ENCODE data around the gene OTP.
"Not testable (repeated sequence)": the region's sequence is repeated elsewhere in the genome, so short reads cannot be mapped to it uniquely, and the experiment has no call there.

OTP gene

DNA sequence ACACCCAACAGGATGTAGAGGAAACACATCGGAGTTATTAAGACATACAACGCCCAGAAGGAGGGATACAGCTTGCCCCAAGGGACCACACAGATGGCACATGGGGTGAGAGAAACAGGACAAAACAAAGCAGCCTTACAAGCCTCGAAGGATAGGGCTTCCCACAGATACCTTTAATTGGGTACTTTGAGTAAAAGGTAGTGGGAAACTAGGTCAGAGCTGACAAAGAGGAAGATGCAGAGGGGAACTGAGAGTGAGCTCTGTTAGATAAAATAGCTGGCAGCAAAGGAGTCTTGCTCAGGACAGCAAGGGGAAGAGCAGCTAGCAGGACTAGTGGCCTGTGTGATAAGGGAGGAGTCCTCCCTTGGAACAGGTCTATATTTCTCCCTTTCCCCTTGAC lies 48.2 kb downstream of the OTP start:
- TF ChIP-seq, protein P1, sequence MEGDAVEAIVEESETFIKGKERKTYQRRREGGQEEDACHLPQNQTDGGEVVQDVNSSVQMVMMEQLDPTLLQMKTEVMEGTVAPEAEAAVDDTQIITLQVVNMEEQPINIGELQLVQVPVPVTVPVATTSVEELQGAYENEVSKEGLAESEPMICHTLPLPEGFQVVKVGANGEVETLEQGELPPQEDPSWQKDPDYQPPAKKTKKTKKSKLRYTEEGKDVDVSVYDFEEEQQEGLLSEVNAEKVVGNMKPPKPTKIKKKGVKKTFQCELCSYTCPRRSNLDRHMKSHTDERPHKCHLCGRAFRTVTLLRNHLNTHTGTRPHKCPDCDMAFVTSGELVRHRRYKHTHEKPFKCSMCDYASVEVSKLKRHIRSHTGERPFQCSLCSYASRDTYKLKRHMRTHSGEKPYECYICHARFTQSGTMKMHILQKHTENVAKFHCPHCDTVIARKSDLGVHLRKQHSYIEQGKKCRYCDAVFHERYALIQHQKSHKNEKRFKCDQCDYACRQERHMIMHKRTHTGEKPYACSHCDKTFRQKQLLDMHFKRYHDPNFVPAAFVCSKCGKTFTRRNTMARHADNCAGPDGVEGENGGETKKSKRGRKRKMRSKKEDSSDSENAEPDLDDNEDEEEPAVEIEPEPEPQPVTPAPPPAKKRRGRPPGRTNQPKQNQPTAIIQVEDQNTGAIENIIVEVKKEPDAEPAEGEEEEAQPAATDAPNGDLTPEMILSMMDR (IDR thresholded peaks at IDR 0.05; ENCODE audit: low read depth, low read length), result no peak
- no peak overlapping the region for H3K4me3 ChIP-seq (ENCODE audit: low read depth, low read length)

DNA sequence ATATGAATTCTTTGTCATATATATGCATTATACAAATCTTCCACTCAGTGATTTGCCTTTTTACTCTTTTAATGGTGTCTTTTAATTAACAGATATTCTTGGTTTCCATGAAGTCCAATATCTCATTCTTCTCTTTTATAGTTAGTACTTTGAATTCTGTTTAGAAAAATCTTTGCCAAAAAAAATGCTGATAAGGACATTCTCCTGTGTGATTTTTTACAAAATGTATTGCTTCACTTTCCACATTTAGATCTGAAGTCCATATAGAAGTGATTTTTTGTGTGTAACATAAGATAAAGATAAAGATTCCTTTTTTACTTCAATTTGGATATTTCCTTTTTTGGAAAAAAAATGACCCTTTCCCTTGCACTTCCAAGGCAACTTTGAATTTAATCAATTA lies 50.3 kb downstream of the OTP start:
- no peak overlapping the region for H3K4me3 ChIP-seq (ENCODE audit: low read depth, low read length)
- TF ChIP-seq, protein P1 (IDR thresholded peaks at IDR 0.05; ENCODE audit: low read depth, low read length), result no peak

DNA sequence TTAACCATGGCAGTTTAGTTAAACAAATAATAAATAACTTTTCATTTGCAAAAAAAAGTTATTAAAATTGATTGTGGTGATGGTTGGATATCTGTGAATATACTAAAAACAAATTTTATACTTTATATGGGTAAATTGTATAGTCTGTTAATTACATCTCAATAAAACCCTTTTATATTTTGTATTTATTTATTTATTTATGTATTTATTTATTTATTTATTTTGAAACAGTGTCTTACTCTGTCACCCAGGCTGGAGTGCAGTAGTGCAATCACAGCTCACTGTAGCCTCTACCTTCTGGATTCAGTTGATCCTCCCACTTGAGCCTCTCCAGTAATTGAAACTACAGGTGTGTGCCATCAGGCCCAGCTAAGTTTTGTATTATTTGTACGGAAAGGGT lies 52.4 kb downstream of the OTP start:
- H3K4me3 ChIP-seq (ENCODE audit: low read depth, low read length), result no peak overlapping the region
- TF ChIP-seq, protein P1 (IDR thresholded peaks at IDR 0.05; ENCODE audit: low read depth, low read length), result no peak

- H3K4me3 ChIP-seq (ENCODE audit: low read depth, low read length), result not testable (repeated sequence)
Measured at GRCh38 chr5:77582143-77582542, 56.4 kb downstream of the OTP start.
